Measurements from ENCODE around the gene TAF1B. TPM values are rescaled to one million over a fixed set of nuclear protein-coding genes. Genes with fewer than 3 reads are reported as not detected.
A peak's percentile ranks its signal among the peaks of the same experiment; 100 is the strongest.

TAF1B gene
- total RNA-seq, 1 donor from 2014 or later: 15.6 TPM

DNA sequence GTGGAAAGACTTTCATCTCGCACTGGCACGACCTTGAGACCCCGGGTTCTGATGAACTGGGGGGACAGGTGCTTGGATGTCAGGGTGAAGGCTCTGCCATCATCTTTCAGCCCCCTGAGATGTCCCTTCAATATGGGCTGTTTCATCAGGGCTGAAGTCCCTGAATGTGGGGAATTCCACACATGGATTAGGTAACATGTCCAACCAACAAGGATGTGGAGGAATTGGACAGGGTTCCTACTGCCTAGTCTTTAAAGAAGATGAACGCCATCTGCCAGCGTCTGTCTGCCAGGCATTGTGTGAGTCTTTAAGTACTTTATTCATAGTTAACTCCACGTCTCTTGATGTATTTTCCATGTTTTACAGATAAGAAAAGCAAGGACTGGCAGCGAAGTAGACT lies 102.3 kb downstream of the TAF1B start:
- TF ChIP-seq, protein P1, sequence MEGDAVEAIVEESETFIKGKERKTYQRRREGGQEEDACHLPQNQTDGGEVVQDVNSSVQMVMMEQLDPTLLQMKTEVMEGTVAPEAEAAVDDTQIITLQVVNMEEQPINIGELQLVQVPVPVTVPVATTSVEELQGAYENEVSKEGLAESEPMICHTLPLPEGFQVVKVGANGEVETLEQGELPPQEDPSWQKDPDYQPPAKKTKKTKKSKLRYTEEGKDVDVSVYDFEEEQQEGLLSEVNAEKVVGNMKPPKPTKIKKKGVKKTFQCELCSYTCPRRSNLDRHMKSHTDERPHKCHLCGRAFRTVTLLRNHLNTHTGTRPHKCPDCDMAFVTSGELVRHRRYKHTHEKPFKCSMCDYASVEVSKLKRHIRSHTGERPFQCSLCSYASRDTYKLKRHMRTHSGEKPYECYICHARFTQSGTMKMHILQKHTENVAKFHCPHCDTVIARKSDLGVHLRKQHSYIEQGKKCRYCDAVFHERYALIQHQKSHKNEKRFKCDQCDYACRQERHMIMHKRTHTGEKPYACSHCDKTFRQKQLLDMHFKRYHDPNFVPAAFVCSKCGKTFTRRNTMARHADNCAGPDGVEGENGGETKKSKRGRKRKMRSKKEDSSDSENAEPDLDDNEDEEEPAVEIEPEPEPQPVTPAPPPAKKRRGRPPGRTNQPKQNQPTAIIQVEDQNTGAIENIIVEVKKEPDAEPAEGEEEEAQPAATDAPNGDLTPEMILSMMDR (IDR thresholded peaks at IDR 0.05): no peak
- Mint-ChIP-seq H3K9me3 (ENCODE audit: low read depth) (no peaks in the 10 kb centered on the region), H3K4me1 (ENCODE audit: low read depth) (peaks cover 17% of the 10 kb centered on the region), H3K4me3 (ENCODE audit: unreplicated experiment) (no peak overlapping the region), H3K36me3 (ENCODE audit: low read depth) (no peaks in the 10 kb centered on the region), H3K27me3 (ENCODE audit: low read depth) (peaks cover 10% of the 10 kb centered on the region), H3K27ac (ENCODE audit: unreplicated experiment) (no peak overlapping the region)
- no peak for DNase-seq (ENCODE audit: low spot score)

DNA sequence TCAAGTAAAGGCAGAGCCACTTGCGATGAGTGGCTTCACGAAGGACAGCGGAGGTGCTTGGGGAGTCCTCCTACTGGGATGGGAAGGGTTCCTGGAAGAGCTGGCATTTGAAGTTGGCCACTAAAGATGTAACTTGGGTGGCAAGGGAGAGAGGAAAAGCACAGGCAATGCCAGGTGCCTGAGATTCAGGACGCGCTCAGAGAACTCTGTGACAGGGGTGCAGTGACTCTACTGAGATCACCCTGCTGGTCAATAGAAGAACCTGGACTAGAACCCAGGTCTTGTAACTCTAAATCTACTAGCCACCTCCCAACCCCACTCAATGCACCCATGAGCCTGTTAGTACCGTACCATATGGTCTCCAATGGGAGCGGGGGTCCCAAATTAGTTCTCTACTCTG lies 102.8 kb downstream of the TAF1B start:
- Mint-ChIP-seq H3K4me3 (ENCODE audit: unreplicated experiment) (no peak overlapping the region), H3K27ac (ENCODE audit: unreplicated experiment) (no peak overlapping the region), H3K9me3 (ENCODE audit: low read depth) (no peaks in the 10 kb centered on the region), H3K4me1 (ENCODE audit: low read depth) (peaks cover 13% of the 10 kb centered on the region), H3K27me3 (ENCODE audit: low read depth) (peaks cover 10% of the 10 kb centered on the region), H3K36me3 (ENCODE audit: low read depth) (no peaks in the 10 kb centered on the region)
- TF ChIP-seq, protein P1 (IDR thresholded peaks at IDR 0.05): no peak
- no peak for DNase-seq (ENCODE audit: low spot score)

DNA sequence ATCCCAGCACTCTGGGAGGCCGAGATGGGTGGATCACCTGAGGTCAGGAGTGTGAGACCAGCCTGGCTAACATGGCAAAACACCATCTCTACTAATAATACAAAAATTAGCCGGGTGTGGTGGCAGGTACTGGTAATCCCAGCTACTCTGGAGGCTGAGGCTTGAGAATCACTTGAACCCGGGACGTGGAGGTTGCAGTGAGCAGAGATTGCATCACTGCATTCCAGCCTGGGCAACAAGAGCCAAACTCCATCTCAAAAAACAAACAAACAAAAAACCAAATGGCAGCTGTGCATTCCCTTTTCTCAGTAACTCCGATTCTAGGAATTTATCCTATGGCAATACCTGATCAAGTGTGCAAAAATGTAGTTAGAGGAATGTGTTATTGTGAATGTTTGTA lies 103.5 kb downstream of the TAF1B start:
- Mint-ChIP-seq H3K36me3 (ENCODE audit: low read depth) (no peaks in the 10 kb centered on the region), H3K4me3 (ENCODE audit: unreplicated experiment) (no peak overlapping the region), H3K9me3 (ENCODE audit: low read depth) (no peaks in the 10 kb centered on the region), H3K27me3 (ENCODE audit: low read depth) (peaks cover 10% of the 10 kb centered on the region), H3K4me1 (ENCODE audit: low read depth) (peaks cover 5% of the 10 kb centered on the region), H3K27ac (ENCODE audit: unreplicated experiment) (no peak overlapping the region)
- TF ChIP-seq, protein P1 (IDR thresholded peaks at IDR 0.05): no peak
- DNase-seq (ENCODE audit: low spot score): no peak

DNA sequence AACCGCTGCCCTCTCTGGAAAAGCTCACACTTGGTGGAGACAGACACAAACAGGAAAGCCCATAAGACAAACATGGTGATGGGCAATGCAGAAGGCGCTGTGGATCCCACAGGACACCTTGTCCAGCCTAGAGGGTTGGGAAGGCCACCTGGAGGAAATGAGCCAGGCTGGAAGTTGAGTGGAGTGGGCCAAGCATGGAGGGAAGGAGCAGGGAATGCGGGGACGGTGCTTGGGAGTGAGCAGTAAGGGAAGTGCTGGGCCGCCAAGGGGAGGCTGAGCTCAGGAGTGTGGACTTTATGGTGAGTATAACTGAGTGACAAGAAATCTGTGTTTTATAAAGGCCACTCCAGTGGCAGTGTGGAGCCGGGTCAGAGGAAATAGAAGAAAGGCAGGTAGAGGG lies 105.4 kb downstream of the TAF1B start:
- H3K27ac Mint-ChIP-seq (ENCODE audit: unreplicated experiment): no peak overlapping the region
- H3K9me3 Mint-ChIP-seq (ENCODE audit: low read depth): no peaks in the 10 kb centered on the region
- TF ChIP-seq, protein P1 (IDR thresholded peaks at IDR 0.05): no peak
- no peaks in the 10 kb centered on the region for H3K36me3 Mint-ChIP-seq (ENCODE audit: low read depth)
- no peak for DNase-seq (ENCODE audit: low spot score)
- H3K27me3 Mint-ChIP-seq (ENCODE audit: low read depth): peaks cover 23% of the 10 kb centered on the region
- H3K4me3 Mint-ChIP-seq (ENCODE audit: unreplicated experiment): no peak overlapping the region
- H3K4me1 Mint-ChIP-seq (ENCODE audit: low read depth): peaks cover 5% of the 10 kb centered on the region

DNA sequence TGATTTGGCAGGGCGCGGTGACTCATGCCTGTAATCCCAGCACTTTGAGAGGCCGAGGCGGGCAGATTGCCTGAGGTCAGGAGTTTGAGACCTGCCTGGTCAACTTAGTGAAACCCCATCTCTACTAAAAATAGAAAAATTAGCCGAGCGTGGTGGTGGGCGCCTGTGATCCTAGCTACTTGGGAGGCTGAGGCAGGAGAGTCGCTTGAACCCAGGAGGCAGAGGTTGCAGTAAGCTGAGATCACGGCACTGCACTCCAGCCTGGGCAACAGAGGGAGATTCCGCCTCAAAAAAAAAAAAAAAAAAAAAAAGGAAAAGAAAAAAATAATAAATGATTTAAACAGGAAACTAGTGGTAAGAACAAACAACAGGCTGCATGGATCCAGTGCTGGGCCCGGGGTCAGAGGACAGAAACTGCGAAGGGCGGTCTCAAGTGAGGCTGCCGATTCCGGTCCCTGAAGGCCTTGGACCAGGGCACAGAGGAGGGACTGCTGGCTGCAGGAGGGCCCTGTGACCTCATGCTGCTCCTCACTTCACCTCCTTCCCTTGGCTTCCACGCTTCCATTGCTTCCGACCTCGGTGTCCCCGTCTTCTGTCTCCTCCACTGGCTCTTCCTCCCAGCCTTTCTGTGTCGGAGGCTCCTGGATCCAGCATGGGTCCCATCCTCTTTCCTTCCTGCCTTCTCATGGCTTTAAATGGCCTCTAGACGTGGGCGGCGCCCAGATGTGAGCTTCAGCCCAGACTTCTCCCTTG lies 106.1 kb downstream of the TAF1B start:
- Mint-ChIP-seq H3K4me3 (ENCODE audit: unreplicated experiment) (peak overlapping the region; percentile 69), H3K4me1 (ENCODE audit: low read depth) (peaks cover 5% of the 10 kb centered on the region), H3K27me3 (ENCODE audit: low read depth) (peaks cover 26% of the 10 kb centered on the region), H3K9me3 (ENCODE audit: low read depth) (no peaks in the 10 kb centered on the region), H3K36me3 (ENCODE audit: low read depth) (no peaks in the 10 kb centered on the region), H3K27ac (ENCODE audit: unreplicated experiment) (no peak overlapping the region)
- DNase-seq (ENCODE audit: low spot score): no peak
- TF ChIP-seq, protein P1 (IDR thresholded peaks at IDR 0.05): no peak
